Heart left ventricle (tissue), 16 donors: Measurements from ENCODE around the gene BRICD5. TPM values are rescaled to one million over a fixed set of nuclear protein-coding genes. Genes with fewer than 3 reads are reported as not detected.
A peak's percentile ranks its signal among the peaks of the same experiment; 100 is the strongest.
"Not testable (repeated sequence)": the region's sequence is repeated elsewhere in the genome, so short reads cannot be mapped to it uniquely, and the experiment has no call there.

Experiments used
- ATAC-seq, 4 donors: fragments of 200-7000 bp; cut with Tn5 transposase; one replicate each; pipeline ENCODE4 v1.9.1; 2020 to 2022; ENCODE audit warnings: moderate library complexity in 4 of 4, mild to moderate bottlenecking in 3 of 4, moderate number of reproducible peaks in 1 of 4
- DNase-seq, 5 donors: peaks; one replicate each; pipeline ENCODE4 v3.0.0-alpha.2; 2020
- H3K27ac ChIP-seq, 12 donors: fragments of 200-600 bp; sonication (generic) in 4 of 12; one replicate each; pipeline versions ENCODE4 v1.5.0 to v1.8.0; 2016 to 2022; ENCODE audit warnings: mild to moderate bottlenecking in 2 of 12
- H3K27me3 ChIP-seq, 9 donors: fragments of 200-600 bp; sonication (generic) in 2 of 9; one replicate each; pipeline versions ENCODE4 v1.5.1 to v1.8.0; 2016 to 2022; ENCODE audit warnings: mild to moderate bottlenecking in 3 of 9
- H3K36me3 ChIP-seq, 9 donors: fragments of 200-600 bp; sonication (generic) in 2 of 9; one replicate each; pipeline versions ENCODE4 v1.5.0 to v1.8.0; 2018 to 2022; ENCODE audit warnings: mild to moderate bottlenecking in 2 of 9
- H3K4me1 ChIP-seq, 12 donors: fragments of 200-600 bp; sonication (generic) in 4 of 12; one replicate each; pipeline versions ENCODE4 v1.5.0 to v1.8.0; 2016 to 2022; ENCODE audit warnings: mild to moderate bottlenecking in 3 of 12
- H3K4me3 ChIP-seq, 12 donors: fragments of 200-600 bp; sonication (generic) in 4 of 12; one replicate each; pipeline versions ENCODE4 v1.5.0 to v1.8.0; 2017 to 2022; ENCODE audit warnings: mild to moderate bottlenecking in 9 of 12, moderate library complexity in 4 of 12
- H3K9me3 ChIP-seq, 12 donors: fragments of 200-600 bp; sonication (generic) in 4 of 12; one replicate each; pipeline versions ENCODE4 v1.5.0 to v1.8.0; 2016 to 2022; ENCODE audit warnings: mild to moderate bottlenecking in 1 of 12
- POLR2A ChIP-seq, 2 donors: fragments of 450-650 bp; IDR thresholded peaks; one replicate each; pipeline ENCODE4 v1.6.1; 2017; ENCODE audit warnings: antibody characterized with exemption in 2 of 2, mild to moderate bottlenecking in 2 of 2, moderate library complexity in 2 of 2
- WGBS, 4 donors: extraction: QIAGEN DNeasy Blood & Tissue Kit in 2 of 4; methylation state at CpG; one replicate each; pipeline versions ENCODE4 v1.1.5 to v1.1.7; 2013 to 2018; 5-methylcytosine and 5-hydroxymethylcytosine counted together
- intact Hi-C, 10 donors: fragments of 100-400 bp; cut with DNase I; formaldehyde crosslinking; loops; one replicate each; pipeline versions ENCODE4 v1.11.1 to v1.14.2; 2022
- polyA plus RNA-seq, 2 donors: library from polyadenylated mRNA; stranded (reverse); fragments of 200-250 nt; gene quantifications; one replicate each; pipeline ENCODE4 v1.2.3, GENCODE V29; 2013
- total RNA-seq, 9 donors: library from RNA; depleted of rRNA in 2 of 9; stranded (reverse); fragments of >200 nt in 2 of 9; fragmentation: NEBNext Ultra II Directional in 3 of 9; extraction: Animal tissue kit (Norgen Biotek cat#: 25700) in 3 of 9; gene quantifications; one replicate each; pipeline versions ENCODE4 v1.1.0 to v1.2.4, GENCODE V29; 2016 to 2023
- TF ChIP-seq, protein P1 (sequence below), 12 donors: fragments of 200-600 bp; sonication (generic) in 4 of 12; IDR thresholded peaks; one replicate each; pipeline versions ENCODE4 v1.5.0 to v1.8.0; 2018 to 2022; ENCODE audit warnings: antibody characterized with exemption in 12 of 12, mild to moderate bottlenecking in 5 of 12
- donor health status: ischemic (EF 13 %, LVEDD 7.1; RV severe dilation, severe dysfunction).
- donor health status: healthy with polysubstance abuse.
- donor health status: DM: no; HTN: yes; CAD: no.
- donor health status: DM: no; HTN: no; CAD: no.
- donor health status: ischemic (EF 25% LVEDD 6.9; RV normal size, moderate dysfunction).
- donor health status: ischemic (EF 25% LVEDD 5.7; RV mildly dilated, moderate dysfunction).
- donor health status: healthy.
- donor health status: DM: yes; HTN: yes; CAD: no.
- donor health status: ischemic (EF 35%, LVEDD 5.7; RV mildly dilated, moderate dysfunction).
- donor health status: nonischemic (EF 11% LVEDD 7.7; RV severe dilation, severe dysfunction).
- donor health status: DM: yes; HTN: yes; CAD: no.
- donor health status: PGD.
- donor health status: ischemic (EF 29% LVEDD 5.4; RV normal size, mild dysfunction).
- donor health status: nonischemic (EF 23%, LVEDD 6.1; RV moderate dilation, normal function).

The BRICD5 gene
- total and polyA plus RNA-seq, 11 donors, result 1.7 to 11.7 (median 5.5) TPM

DNA sequence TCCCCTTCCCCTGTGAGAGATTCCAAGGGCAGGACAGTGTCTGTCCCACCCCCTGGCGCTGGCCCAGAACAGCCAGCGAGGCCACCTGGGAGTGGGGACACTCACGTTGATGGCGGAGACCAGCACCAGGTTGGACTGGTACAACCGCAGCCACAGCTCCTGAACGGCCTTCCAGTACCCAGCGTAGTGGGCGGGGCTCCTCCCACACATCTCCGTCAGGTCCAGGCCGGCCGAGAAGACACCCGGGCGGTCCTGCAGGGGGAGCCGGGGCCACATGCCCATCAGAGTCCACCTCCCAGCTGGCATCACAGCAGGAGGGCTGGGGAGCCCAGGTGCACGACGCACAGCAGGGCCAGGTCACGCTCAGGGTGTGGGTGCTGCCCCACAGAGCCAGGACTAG is 33.6 kb upstream of the BRICD5 start:
- intact Hi-C loops, result loop anchor here in 1 of 10 donors (10.0 kb wide), 1 partner anchor 90 kb away; the partner anchor contains the start of gene TRAF7

DNA sequence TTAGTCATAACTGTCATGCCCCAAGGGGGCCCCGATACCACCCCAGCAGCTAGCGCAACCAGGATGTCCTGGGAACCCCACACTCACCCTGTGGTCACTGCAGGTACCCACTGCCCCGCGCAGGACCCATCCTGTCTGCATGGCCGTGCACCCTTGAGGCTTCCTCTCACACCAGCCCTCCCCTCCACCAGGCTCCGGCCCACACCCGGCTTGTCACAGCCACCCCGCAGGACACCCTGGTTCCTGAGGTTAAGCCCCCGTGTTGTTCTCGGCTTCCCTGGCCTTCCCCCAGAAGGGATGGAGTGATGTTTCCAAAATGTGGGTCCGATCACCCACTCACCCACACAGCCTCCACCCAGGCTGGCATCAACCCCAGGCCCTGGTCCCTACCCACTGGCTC is 33.1 kb upstream of the BRICD5 start:
- TF ChIP-seq, protein P1, sequence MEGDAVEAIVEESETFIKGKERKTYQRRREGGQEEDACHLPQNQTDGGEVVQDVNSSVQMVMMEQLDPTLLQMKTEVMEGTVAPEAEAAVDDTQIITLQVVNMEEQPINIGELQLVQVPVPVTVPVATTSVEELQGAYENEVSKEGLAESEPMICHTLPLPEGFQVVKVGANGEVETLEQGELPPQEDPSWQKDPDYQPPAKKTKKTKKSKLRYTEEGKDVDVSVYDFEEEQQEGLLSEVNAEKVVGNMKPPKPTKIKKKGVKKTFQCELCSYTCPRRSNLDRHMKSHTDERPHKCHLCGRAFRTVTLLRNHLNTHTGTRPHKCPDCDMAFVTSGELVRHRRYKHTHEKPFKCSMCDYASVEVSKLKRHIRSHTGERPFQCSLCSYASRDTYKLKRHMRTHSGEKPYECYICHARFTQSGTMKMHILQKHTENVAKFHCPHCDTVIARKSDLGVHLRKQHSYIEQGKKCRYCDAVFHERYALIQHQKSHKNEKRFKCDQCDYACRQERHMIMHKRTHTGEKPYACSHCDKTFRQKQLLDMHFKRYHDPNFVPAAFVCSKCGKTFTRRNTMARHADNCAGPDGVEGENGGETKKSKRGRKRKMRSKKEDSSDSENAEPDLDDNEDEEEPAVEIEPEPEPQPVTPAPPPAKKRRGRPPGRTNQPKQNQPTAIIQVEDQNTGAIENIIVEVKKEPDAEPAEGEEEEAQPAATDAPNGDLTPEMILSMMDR (IDR thresholded peaks at IDR 0.05), result no peak
- no peak for TF ChIP-seq POLR2A (IDR thresholded peaks at IDR 0.05)
- peaks cover 0 to under 1% (median 0%) of the 10 kb centered on the region in 12 donors for H3K4me1 ChIP-seq

More for the DNA sequence above, 33.6 kb upstream of the BRICD5 start:
- Histone ChIP-seq H3K27ac (no peak overlapping the region), H3K4me3 (no peak overlapping the region), H3K36me3 (peaks cover 5 to 83% (median 58%) of the 10 kb centered on the region in 9 donors), H3K4me1 (no peaks in the 10 kb centered on the region), H3K9me3 (no peaks in the 10 kb centered on the region), H3K27me3 (no peaks in the 10 kb centered on the region)
- WGBS, 4 donors, result 67 to 80% (median 72%) methylated on average over 13 to 17 of the region's 17 CpGs
- DNase-seq (no peak), ATAC-seq (peak in 1 of 4 donors; percentile 5)
- TF ChIP-seq, protein P1 (IDR thresholded peaks at IDR 0.05), result no peak
- TF ChIP-seq POLR2A (IDR thresholded peaks at IDR 0.05), result no peak

DNA sequence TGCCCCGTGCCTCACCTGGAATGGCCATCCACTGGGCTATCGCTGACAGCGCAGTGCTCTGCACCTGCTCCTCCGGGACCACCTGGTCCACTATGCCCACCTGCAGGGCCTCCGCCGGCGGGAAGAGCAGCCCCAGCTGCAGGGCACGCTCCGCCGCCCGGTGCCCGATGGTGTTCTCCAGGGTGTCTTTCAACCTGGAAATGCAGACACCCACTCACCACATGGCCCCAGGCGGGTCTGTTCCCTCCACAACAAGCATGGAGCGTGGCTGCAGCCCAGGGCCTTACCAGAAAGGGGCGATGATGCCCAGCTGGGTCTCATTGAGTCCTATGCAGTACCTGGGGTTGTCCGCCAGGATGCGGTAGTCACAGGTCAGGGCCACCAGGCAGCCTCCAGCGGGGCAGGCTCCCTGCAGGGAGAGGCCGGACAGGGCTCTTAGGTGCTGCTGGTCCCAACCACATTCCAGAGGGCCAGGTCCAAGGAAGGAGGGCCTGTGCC is 32.4 kb upstream of the BRICD5 start:
- no peak for TF ChIP-seq POLR2A (IDR thresholded peaks at IDR 0.05)
- TF ChIP-seq, protein P1 (IDR thresholded peaks at IDR 0.05), result no peak
- DNase-seq (peak in 1 of 5 donors; percentile 22), ATAC-seq (no peak)
- Histone ChIP-seq H3K36me3 (peaks cover 5 to 73% (median 60%) of the 10 kb centered on the region in 9 donors), H3K9me3 (no peaks in the 10 kb centered on the region), H3K27ac (no peak overlapping the region), H3K4me3 (no peak overlapping the region), H3K27me3 (no peaks in the 10 kb centered on the region), H3K4me1 (peaks cover 0 to 7% (median under 1%) of the 10 kb centered on the region in 12 donors)
- intact Hi-C loops, result loop anchor here in 1 of 10 donors (10.0 kb wide), 1 partner anchor 88 kb away; the partner anchor contains the start of gene TRAF7
- WGBS, 4 donors, result 92 to 97% (median 94%) methylated on average over 5 to 19 of the region's 19 CpGs

More for the DNA sequence above, 33.1 kb upstream of the BRICD5 start:
- peaks cover 5 to 80% (median 60%) of the 10 kb centered on the region in 9 donors for H3K36me3 ChIP-seq
- no peak overlapping the region for H3K27ac ChIP-seq
- H3K4me3 ChIP-seq, result no peak overlapping the region
- peak in 1 of 5 donors; percentile 22 for DNase-seq
- ATAC-seq, result no peak
- H3K27me3 ChIP-seq, result no peaks in the 10 kb centered on the region
- no peaks in the 10 kb centered on the region for H3K9me3 ChIP-seq
- 95 to 97% (median 96%) methylated on average over 10 to 11 of the region's 11 CpGs for WGBS, 4 donors
- intact Hi-C loops, result loop anchor here in 1 of 10 donors (10.0 kb wide), 1 partner anchor 89 kb away; the partner anchor contains the start of gene TRAF7

DNA sequence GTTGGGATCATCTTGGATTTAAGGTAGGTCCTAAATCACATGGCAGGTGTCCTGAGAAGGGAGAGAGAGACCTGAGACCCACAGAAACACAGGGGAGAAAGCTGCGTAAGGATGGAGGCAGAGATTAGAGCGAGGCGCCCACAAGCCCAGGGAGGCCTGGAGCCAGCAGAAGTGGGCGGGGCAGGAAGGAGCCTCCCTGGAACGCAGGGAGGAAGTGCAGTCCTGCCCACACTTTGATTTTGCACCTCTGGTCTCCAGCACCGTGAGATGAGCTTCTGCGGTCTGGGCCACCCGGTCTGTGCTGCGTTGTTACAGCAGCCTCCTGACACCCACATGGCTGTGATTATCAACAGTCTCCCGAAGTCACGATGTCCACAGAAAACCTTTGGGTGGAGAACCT is 31.9 kb upstream of the BRICD5 start:
- TF ChIP-seq POLR2A (IDR thresholded peaks at IDR 0.05), result no peak
- TF ChIP-seq, protein P1 (IDR thresholded peaks at IDR 0.05), result no peak
- DNase-seq, result peak in 1 of 5 donors; percentile 14
- 61 to 81% (median 71%) methylated on average over 11 of the region's 11 CpGs for WGBS, 4 donors
- H3K4me3 ChIP-seq, result no peak overlapping the region
- no peaks in the 10 kb centered on the region for H3K9me3 ChIP-seq
- no peak overlapping the region for H3K27ac ChIP-seq
- H3K36me3 ChIP-seq, result peaks cover 5 to 73% (median 60%) of the 10 kb centered on the region in 9 donors
- peaks cover 0 to 4% (median 0%) of the 10 kb centered on the region in 9 donors for H3K27me3 ChIP-seq
- intact Hi-C loops, result loop anchor here in 1 of 10 donors (10.0 kb wide), 1 partner anchor 88 kb away; the partner anchor contains the start of gene TRAF7
- peaks cover 0 to 12% (median 6%) of the 10 kb centered on the region in 12 donors for H3K4me1 ChIP-seq
- no peak for ATAC-seq

DNA sequence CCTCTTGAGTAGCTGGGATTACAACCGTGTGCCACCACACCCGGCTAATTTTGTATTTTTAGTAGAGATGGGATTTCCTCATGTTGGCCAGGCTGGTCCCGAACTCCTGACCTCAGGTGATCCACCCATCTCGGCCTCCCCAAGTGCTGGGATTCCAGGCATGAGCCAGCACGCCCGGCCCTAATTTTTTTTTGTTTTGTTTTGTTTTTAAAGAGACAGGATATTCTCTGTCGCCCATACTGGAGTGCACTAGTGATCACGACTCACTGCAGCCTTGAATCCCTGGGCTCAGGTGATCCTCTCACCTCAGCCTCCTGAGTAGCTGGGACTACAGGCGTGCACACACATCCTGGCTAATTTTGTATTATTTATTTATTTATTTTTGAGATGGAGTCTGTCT is 29.7 kb upstream of the BRICD5 start:
- not testable (repeated sequence) for H3K9me3 ChIP-seq, ATAC-seq, H3K4me3 ChIP-seq, H3K27ac ChIP-seq
- 66 to 79% (median 73%) methylated on average over 9 of the region's 9 CpGs for WGBS, 4 donors
- Histone ChIP-seq H3K27me3 (peaks cover 0 to 24% (median 6%) of the 10 kb centered on the region in 9 donors), H3K36me3 (peaks cover 3 to 64% (median 50%) of the 10 kb centered on the region in 9 donors), H3K4me1 (peaks cover 0 to 31% (median 23%) of the 10 kb centered on the region in 12 donors)
- peak in 1 of 5 donors; percentile 11 for DNase-seq
- intact Hi-C loops, result loop anchor here in 1 of 10 donors (10.0 kb wide), 1 partner anchor 86 kb away; the partner anchor contains the start of gene TRAF7
